HL-60 (cell line): ENCODE results near the gene DACT2.

Experiments
- DNase-seq, 2 experiments: peaks; one replicate each; pipeline ENCODE4 v3.0.0-alpha.2; 2010 to 2020; ENCODE audit warnings: low read depth in 1 of 2, low spot score in 1 of 2
- H3K27ac ChIP-seq: fragments of 250-450 bp; sonication (Bioruptor Pico); replicated peaks from 2 replicates; pipeline ENCODE4 v1.5.1; 2020; ENCODE audit warnings: mild to moderate bottlenecking, moderate library complexity
- H3K27me3 ChIP-seq: fragments of 250-450 bp; sonication (Bioruptor Pico); 2 replicates; pipeline ENCODE4 v1.5.1; 2021; ENCODE audit warnings: mild to moderate bottlenecking, moderate library complexity; ENCODE audit not compliant: insufficient read depth, poor library complexity, severe bottlenecking
- H3K4me3 ChIP-seq: replicated peaks from 2 replicates; pipeline ENCODE4 v1.5.1; 2011; ENCODE audit warnings: mild to moderate bottlenecking, control low read depth, low read length; ENCODE audit not compliant: insufficient read depth
- GABPA ChIP-seq: IDR thresholded peaks from 2 replicates; pipeline ENCODE4 v1.6.1; 2012; ENCODE audit warnings: low read depth
- POLR2AphosphoS5 ChIP-seq: IDR thresholded peaks from 2 replicates; pipeline ENCODE4 v1.6.1; 2012; ENCODE audit warnings: low read depth
- SPI1 ChIP-seq: IDR thresholded peaks from 2 replicates; pipeline ENCODE4 v1.6.1; 2012; ENCODE audit warnings: low read depth, mild to moderate bottlenecking, borderline replicate concordance
- TF ChIP-seq, protein P1 (sequence below): IDR thresholded peaks from 2 replicates; pipeline ENCODE4 v1.6.1; 2012; ENCODE audit warnings: low read depth; ENCODE audit not compliant: insufficient replicate concordance
- TF ChIP-seq, protein P2 (sequence below): IDR thresholded peaks from one replicate; pipeline ENCODE4 v1.5.1; 2011; ENCODE audit warnings: low read length, control low read depth, inconsistent platforms; ENCODE audit not compliant: insufficient read depth

The DACT2 gene

DNA sequence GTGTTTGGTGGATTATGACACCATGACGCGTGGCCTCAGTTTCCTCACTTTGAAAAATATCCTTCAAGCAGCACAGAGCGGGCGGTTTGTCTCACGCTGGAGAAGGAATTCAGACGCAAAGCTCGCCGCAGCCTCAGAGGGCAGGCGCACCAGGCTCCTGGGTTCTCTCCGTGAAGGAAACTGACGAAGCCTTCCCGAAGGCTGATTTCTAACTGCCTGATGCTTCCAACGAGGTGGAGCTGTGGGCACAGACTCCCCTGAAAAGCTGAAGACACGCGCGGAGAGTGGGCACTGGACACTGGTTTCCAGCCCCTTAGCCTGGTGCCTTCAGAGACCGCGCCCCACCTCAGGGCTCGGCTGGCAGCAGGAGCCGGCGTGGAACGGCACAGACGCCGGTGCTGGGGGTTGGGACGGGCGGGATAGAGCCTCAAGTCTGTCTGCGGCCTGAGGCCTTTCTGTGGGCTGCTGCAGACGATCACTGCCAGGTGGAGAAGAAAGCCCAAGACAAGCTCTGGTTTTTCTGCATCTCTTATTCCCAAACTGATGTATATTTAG is 56.1 kb downstream of the DACT2 start:
- Histone ChIP-seq H3K4me3 (no peak overlapping the region), H3K27me3 (no peaks in the 10 kb centered on the region), H3K27ac (no peak overlapping the region)
- no peak for TF ChIP-seq SPI1
- TF ChIP-seq, protein P1, sequence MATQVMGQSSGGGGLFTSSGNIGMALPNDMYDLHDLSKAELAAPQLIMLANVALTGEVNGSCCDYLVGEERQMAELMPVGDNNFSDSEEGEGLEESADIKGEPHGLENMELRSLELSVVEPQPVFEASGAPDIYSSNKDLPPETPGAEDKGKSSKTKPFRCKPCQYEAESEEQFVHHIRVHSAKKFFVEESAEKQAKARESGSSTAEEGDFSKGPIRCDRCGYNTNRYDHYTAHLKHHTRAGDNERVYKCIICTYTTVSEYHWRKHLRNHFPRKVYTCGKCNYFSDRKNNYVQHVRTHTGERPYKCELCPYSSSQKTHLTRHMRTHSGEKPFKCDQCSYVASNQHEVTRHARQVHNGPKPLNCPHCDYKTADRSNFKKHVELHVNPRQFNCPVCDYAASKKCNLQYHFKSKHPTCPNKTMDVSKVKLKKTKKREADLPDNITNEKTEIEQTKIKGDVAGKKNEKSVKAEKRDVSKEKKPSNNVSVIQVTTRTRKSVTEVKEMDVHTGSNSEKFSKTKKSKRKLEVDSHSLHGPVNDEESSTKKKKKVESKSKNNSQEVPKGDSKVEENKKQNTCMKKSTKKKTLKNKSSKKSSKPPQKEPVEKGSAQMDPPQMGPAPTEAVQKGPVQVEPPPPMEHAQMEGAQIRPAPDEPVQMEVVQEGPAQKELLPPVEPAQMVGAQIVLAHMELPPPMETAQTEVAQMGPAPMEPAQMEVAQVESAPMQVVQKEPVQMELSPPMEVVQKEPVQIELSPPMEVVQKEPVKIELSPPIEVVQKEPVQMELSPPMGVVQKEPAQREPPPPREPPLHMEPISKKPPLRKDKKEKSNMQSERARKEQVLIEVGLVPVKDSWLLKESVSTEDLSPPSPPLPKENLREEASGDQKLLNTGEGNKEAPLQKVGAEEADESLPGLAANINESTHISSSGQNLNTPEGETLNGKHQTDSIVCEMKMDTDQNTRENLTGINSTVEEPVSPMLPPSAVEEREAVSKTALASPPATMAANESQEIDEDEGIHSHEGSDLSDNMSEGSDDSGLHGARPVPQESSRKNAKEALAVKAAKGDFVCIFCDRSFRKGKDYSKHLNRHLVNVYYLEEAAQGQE: no peak
- TF ChIP-seq, protein P2, sequence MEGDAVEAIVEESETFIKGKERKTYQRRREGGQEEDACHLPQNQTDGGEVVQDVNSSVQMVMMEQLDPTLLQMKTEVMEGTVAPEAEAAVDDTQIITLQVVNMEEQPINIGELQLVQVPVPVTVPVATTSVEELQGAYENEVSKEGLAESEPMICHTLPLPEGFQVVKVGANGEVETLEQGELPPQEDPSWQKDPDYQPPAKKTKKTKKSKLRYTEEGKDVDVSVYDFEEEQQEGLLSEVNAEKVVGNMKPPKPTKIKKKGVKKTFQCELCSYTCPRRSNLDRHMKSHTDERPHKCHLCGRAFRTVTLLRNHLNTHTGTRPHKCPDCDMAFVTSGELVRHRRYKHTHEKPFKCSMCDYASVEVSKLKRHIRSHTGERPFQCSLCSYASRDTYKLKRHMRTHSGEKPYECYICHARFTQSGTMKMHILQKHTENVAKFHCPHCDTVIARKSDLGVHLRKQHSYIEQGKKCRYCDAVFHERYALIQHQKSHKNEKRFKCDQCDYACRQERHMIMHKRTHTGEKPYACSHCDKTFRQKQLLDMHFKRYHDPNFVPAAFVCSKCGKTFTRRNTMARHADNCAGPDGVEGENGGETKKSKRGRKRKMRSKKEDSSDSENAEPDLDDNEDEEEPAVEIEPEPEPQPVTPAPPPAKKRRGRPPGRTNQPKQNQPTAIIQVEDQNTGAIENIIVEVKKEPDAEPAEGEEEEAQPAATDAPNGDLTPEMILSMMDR: no peak
- TF ChIP-seq POLR2AphosphoS5: no peak
- TF ChIP-seq GABPA: no peak
- DNase-seq: no peak

DNA sequence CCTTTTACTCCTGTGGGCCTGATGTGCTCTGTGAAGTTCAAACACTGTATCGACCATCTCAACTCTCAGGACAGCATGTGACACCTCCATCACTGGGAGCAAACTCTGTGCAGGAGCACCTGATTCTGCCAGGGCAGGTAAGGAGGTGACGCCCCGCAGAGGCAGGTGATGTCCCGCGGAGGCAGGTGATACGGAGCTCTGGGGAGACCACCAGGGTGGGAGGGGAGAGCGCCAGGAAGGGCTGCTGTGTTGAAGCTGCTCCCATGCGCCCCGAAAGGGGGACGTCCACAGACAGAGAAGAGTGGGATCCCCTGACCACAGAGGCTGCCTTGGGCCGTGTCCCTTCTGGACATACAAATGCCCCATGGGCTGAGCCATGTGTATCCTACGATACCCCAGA is 58.3 kb downstream of the DACT2 start:
- Histone ChIP-seq H3K27me3 (no peaks in the 10 kb centered on the region), H3K4me3 (no peak overlapping the region), H3K27ac (no peak overlapping the region)
- no peak for DNase-seq
- TF ChIP-seq GABPA (no peak), POLR2AphosphoS5 (no peak), SPI1 (no peak)
- TF ChIP-seq, protein P1: no peak
- TF ChIP-seq, protein P2: no peak

- TF ChIP-seq, protein P2: no peak
- TF ChIP-seq POLR2AphosphoS5 (no peak), SPI1 (no peak), GABPA (no peak)
- TF ChIP-seq, protein P1: no peak
- DNase-seq: no peak
These were observed 59.1 kb downstream of the DACT2 start for GRCh38 chr6:168260420-168260987.

More at GRCh38 chr6:168260420-168260987, 59.1 kb downstream of the DACT2 start:
- Histone ChIP-seq H3K27me3 (no peaks in the 10 kb centered on the region), H3K4me3 (no peak overlapping the region), H3K27ac (no peak overlapping the region)
